Measurements from ENCODE around the gene PCNA. TPM values are rescaled to one million over a fixed set of nuclear protein-coding genes. Genes with fewer than 3 reads are reported as not detected.

Gene PCNA
- total and polyA plus RNA-seq, 2 of the 4 experiments (the other 2 are of a cell fraction) = 155 to 213 TPM

DNA sequence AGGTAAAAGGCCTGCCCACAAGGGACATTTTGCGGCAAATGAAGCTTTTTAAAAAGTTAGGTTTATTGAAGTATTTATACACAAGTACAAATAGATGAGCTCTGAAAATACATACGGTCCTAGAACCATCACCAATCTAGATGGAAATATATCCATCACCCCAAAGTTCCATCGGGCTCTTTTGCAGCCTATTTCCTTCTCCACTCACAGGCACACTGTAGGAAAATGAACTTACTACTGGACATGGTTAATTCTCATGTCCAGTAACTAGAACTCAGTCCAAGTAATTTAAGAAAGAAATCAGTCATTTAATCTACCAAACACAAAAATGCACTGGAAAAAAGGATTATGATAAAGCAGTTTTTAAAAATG lies 6.2 kb downstream of the PCNA start:
- Histone ChIP-seq H3K9me1 (ENCODE audit: insufficient read depth, low read length) (no peaks in the 10 kb centered on the region), H2AK9ac (replicated peaks; ENCODE audit: low read depth, low read length, poor library complexity) (no peak overlapping the region), H3K4ac (ENCODE audit: low read depth, low read length) (peak overlapping the region; percentile 68), H3K27me3 (ENCODE audit: control insufficient read depth, insufficient read depth, low read length) (no peaks in the 10 kb centered on the region), H3K36me3 (ENCODE audit: control insufficient read depth, insufficient read depth, low read length) (peaks cover 15% of the 10 kb centered on the region), H2BK5ac (ENCODE audit: low read depth, low read length, poor library complexity, severe bottlenecking) (peak overlapping the region; percentile 72), H3K79me1 (ENCODE audit: low read depth in 1 of 2, low read length in 2 of 2) (peaks cover 8 to 42% of the 10 kb centered on the region in 2 experiments), H3K56ac (ENCODE audit: extremely low read depth, insufficient read depth, low read length) (no peak overlapping the region), H3K4me2 (ENCODE audit: low read depth, low read length) (peak overlapping the region; percentile 96), H4K20me1 (ENCODE audit: insufficient read depth, low read length) (peaks cover 7% of the 10 kb centered on the region), H3K18ac (ENCODE audit: low read depth, low read length) (no peak overlapping the region), H2AK5ac (ENCODE audit: low read depth, low read length) (peak overlapping the region; percentile 37; the same call in 1 of the 2 replicates), H3K23ac (ENCODE audit: low read depth, low read length) (0 out of 2 replicates have a peak overlapping the region, but pooled peaks have one; percentile 37), H2AFZ (replicated peaks; ENCODE audit: low read length, poor library complexity) (peak overlapping the region; percentile 94), H3K9ac (ENCODE audit: low read depth, low read length) (peak overlapping the region; percentile 87), H2BK20ac (ENCODE audit: low read depth, low read length) (no peak overlapping the region), H4K91ac (ENCODE audit: insufficient read depth, low read depth, low read length) (0 out of 2 replicates have a peak overlapping the region, but pooled peaks have one; percentile 31), H3K4me1 (ENCODE audit: control insufficient read depth, insufficient read depth, low read length) (peaks cover 1% of the 10 kb centered on the region; the same call in 1 of the 2 replicates), H4K8ac (ENCODE audit: low read depth in 2 of 2, low read length in 2 of 2) (peak overlapping the region; percentile 90 to 92), H2BK15ac (ENCODE audit: low read depth, low read length) (no peak overlapping the region), H2BK120ac (ENCODE audit: low read depth, low read length) (no peak overlapping the region), H3K27ac (ENCODE audit: insufficient read depth, low read length) (peak overlapping the region; percentile 90), H3K14ac (replicated peaks; ENCODE audit: low read depth, low read length) (peak overlapping the region; percentile 67; the same call in 1 of the 2 replicates), H4K5ac (ENCODE audit: low read depth, low read length) (peak overlapping the region; percentile 98), H3K4me3 (ENCODE audit: insufficient read depth, low read depth, low read length) (peak overlapping the region; percentile 88), H3K9me3 (ENCODE audit: control insufficient read depth, insufficient read depth, low read length) (no peaks in the 10 kb centered on the region)
- dilution Hi-C loops (cut with HindIII; ENCODE audit: low sequenced_read_pairs, unreplicated experiment) = no loop called here
- in situ Hi-C loops (cut with MboI; ENCODE audit: low sequenced_read_pairs) = no loop called here
- CTCF ChIA-PET = interaction anchor here (0.6 to 1.1 kb wide), 2 partner anchors 13 to 78 kb away, joined by 3 to 4 read pairs; partner anchors contain the start of gene CDS2
- BruUV-seq (replicated peaks) = no TSS peak
- intact Hi-C loops (cut with micrococcal nuclease) = no loop called here
- no peak for TF ChIP-seq RFX5 (IDR thresholded peaks at IDR 0.05; ENCODE audit: low read depth, low read length)
- no peak for TF ChIP-seq RAD21 (IDR thresholded peaks at IDR 0.05; ENCODE audit: low read length)
- TF ChIP-seq MAFK (IDR thresholded peaks at IDR 0.05; ENCODE audit: low read depth, low read length) = no peak
- TF ChIP-seq, protein P1, sequence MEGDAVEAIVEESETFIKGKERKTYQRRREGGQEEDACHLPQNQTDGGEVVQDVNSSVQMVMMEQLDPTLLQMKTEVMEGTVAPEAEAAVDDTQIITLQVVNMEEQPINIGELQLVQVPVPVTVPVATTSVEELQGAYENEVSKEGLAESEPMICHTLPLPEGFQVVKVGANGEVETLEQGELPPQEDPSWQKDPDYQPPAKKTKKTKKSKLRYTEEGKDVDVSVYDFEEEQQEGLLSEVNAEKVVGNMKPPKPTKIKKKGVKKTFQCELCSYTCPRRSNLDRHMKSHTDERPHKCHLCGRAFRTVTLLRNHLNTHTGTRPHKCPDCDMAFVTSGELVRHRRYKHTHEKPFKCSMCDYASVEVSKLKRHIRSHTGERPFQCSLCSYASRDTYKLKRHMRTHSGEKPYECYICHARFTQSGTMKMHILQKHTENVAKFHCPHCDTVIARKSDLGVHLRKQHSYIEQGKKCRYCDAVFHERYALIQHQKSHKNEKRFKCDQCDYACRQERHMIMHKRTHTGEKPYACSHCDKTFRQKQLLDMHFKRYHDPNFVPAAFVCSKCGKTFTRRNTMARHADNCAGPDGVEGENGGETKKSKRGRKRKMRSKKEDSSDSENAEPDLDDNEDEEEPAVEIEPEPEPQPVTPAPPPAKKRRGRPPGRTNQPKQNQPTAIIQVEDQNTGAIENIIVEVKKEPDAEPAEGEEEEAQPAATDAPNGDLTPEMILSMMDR (conservative IDR thresholded peaks at IDR 0.05; ENCODE audit: low read depth, low read length) = no peak
- no peak for TF ChIP-seq CHD1 (IDR thresholded peaks at IDR 0.05; ENCODE audit: low read depth, low read length)
- TF ChIP-seq, protein P2, sequence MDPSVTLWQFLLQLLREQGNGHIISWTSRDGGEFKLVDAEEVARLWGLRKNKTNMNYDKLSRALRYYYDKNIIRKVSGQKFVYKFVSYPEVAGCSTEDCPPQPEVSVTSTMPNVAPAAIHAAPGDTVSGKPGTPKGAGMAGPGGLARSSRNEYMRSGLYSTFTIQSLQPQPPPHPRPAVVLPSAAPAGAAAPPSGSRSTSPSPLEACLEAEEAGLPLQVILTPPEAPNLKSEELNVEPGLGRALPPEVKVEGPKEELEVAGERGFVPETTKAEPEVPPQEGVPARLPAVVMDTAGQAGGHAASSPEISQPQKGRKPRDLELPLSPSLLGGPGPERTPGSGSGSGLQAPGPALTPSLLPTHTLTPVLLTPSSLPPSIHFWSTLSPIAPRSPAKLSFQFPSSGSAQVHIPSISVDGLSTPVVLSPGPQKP (IDR thresholded peaks at IDR 0.05; ENCODE audit: borderline replicate concordance, low read depth, low read length) = no peak
- no peak for TF ChIP-seq CEBPB (IDR thresholded peaks at IDR 0.05; ENCODE audit: low read depth, low read length)
- no peak for TF ChIP-seq POLR2A (IDR thresholded peaks at IDR 0.05; ENCODE audit: low read depth, low read length)
- no peak for ATAC-seq (ENCODE audit: low read depth)
- no peak for DNase-seq
- POLR2A ChIA-PET (ENCODE audit: unreplicated experiment) = no interaction called here
- WGBS, 2 experiments (ENCODE audit: extremely low coverage in 2 of 2, insufficient read length in 1 of 2) = 67% methylated on average over 1 of the region's 3 CpGs; no CpG with 5 or more reads in 1 of the 2 experiments
